ENCODE results near the gene YTHDF2. TPM values are rescaled to one million over a fixed set of nuclear protein-coding genes. Genes with fewer than 3 reads are reported as not detected.
"Not testable (repeated sequence)": the region's sequence is repeated elsewhere in the genome, so short reads cannot be mapped to it uniquely, and the experiment has no call there.

YTHDF2 gene
- total RNA-seq (10 to 100 TPM; 31.3 to 56.3 (median 40.0) TPM), polyA plus RNA-seq (10 to 100 TPM; 20.7 to 30.4 TPM)
- long read RNA-seq, donor 1, transcript YTHDF2-201 (5 exons, 2,925 nt) = major isoform, 39 of 50 reads
- long read RNA-seq, donor 1, partial matches to known transcripts = 4 of 50 reads
- long read RNA-seq, donor 1, other reads (novel, unspliced or antisense) = 6 of 50 reads
- long read RNA-seq, donor 2, transcript YTHDF2-201 (5 exons, 2,925 nt) = major isoform, 282 of 311 reads
- long read RNA-seq, donor 2, partial matches to known transcripts = 19 of 311 reads
- long read RNA-seq, donor 2, other reads (novel, unspliced or antisense) = 8 of 311 reads
- long read RNA-seq, donor 3, transcript YTHDF2-201 (5 exons, 2,925 nt) = major isoform, 45 of 58 reads
- long read RNA-seq, donor 3, partial matches to known transcripts = 3 of 58 reads
- long read RNA-seq, donor 3, other reads (novel, unspliced or antisense) = 10 of 58 reads

DNA sequence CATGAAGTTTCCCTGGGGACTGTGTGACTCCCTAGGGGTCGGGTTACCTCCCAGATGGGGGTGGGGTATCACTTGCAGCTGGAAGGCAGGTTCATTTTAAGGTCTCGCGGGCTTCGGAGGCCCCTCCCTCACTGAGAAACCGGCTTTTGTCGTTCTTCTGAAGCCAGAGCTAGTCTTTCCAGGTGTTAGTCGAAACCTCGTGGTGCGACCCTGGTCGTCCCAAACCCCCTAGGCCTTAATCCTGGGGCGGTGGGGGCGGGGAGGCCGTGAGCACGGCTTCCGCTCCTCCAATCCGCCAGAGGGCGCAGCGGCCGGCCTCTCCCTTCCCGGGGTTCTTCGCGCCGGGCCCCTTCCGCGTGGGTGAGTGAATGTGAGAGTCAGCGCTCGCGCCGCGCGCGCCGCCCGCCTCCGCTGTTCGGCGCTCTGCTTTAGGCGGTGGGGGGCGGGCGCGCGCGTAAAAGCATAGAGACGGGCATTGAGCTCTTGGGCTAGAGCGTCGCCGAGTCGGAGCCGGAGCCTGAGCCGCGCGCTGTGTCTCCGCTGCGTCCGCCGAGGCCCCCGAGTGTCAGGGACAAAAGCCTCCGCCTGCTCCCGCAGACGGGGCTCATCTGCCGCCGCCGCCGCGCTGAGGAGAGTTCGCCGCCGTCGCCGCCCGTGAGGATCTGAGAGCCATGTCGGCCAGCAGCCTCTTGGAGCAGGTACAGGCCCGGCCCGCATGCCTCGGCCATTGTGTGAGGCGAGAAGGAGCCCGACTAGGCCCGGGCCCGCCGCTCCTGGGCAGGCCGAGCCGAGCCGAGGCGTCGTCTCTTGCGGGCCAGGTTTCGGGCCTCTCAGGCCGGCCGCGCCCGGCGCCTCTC, at the start of gene YTHDF2:
Gene YTHDF2, plus strand, starts transcription at position 491 of the 857 bp plus-strand sequence. Its CDS starts 181 bp downstream, at position 672.
- ATAC-seq = peak; percentile 98 to 99 (median 99)
- Histone ChIP-seq H3K4me3 (peak within 1 kb of the TSS; percentile 66 to 100 (median 95)), H3K36me3 (peaks cover 0 to 36% (median 35%) of the 10 kb centered on the region in 9 donors), H3K27ac (peak within 1 kb of the TSS; percentile 77 to 98 (median 95)), H3K9me3 (no peaks in the 10 kb centered on the region), H3K4me1 (peaks cover 5 to 48% (median 45%) of the 10 kb centered on the region in 12 donors), H3K27me3 (no peaks in the 10 kb centered on the region)
- peak in 1 of 2 donors; percentile 76 for TF ChIP-seq POLR2A (IDR thresholded peaks at IDR 0.05)
- TF ChIP-seq, protein P1, sequence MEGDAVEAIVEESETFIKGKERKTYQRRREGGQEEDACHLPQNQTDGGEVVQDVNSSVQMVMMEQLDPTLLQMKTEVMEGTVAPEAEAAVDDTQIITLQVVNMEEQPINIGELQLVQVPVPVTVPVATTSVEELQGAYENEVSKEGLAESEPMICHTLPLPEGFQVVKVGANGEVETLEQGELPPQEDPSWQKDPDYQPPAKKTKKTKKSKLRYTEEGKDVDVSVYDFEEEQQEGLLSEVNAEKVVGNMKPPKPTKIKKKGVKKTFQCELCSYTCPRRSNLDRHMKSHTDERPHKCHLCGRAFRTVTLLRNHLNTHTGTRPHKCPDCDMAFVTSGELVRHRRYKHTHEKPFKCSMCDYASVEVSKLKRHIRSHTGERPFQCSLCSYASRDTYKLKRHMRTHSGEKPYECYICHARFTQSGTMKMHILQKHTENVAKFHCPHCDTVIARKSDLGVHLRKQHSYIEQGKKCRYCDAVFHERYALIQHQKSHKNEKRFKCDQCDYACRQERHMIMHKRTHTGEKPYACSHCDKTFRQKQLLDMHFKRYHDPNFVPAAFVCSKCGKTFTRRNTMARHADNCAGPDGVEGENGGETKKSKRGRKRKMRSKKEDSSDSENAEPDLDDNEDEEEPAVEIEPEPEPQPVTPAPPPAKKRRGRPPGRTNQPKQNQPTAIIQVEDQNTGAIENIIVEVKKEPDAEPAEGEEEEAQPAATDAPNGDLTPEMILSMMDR (IDR thresholded peaks at IDR 0.05) = peak; percentile 90 to 99 (median 96)
- intact Hi-C loops (cut with DNase I) = loop anchor here (2.0 to 5.0 kb wide), 7 partner anchors 68 to 446 kb away; partner anchors contain the start of genes TAF12 (in 6 of the 10), GMEB1 (in 4 of the 10), RNU11 (in 4 of the 10) and SRSF4 (in 1 of the 10)
- WGBS, 4 donors = 0% methylated on average over 34 to 92 of the region's 92 CpGs
- DNase-seq = peak; percentile 98 to 99 (median 98)

- H3K9me3 ChIP-seq; DNase-seq; H3K27ac ChIP-seq; ATAC-seq; H3K27me3 ChIP-seq; H3K4me1 ChIP-seq; H3K4me3 ChIP-seq; intact Hi-C loops (cut with DNase I): not testable (repeated sequence)
- peaks cover 0 to 81% (median 51%) of the 10 kb centered on the region in 9 donors for H3K36me3 ChIP-seq
- 80 to 96% (median 91%) methylated on average over 1 of the region's 1 CpG for WGBS, 4 donors
Measured at GRCh38 chr1:28691627-28692026, 45.1 kb upstream of the YTHDF2 start.

GRCh38 chr1:28703629-28704028, 33.1 kb upstream of the YTHDF2 start:
- 90 to 95% (median 92%) methylated on average over 3 of the region's 3 CpGs for WGBS, 4 donors
- intact Hi-C loops (cut with DNase I) = no loop called here
- Histone ChIP-seq H3K9me3 (no peaks in the 10 kb centered on the region), H3K4me3 (no peak overlapping the region), H3K27me3 (no peaks in the 10 kb centered on the region), H3K4me1 (no peaks in the 10 kb centered on the region), H3K36me3 (peaks cover 0 to 100% (median 87%) of the 10 kb centered on the region in 9 donors), H3K27ac (no peak overlapping the region)
- ATAC-seq (no peak), DNase-seq (no peak)
- no peak for TF ChIP-seq POLR2A (IDR thresholded peaks at IDR 0.05)
- TF ChIP-seq, protein P1 (IDR thresholded peaks at IDR 0.05) = no peak

- ATAC-seq = no peak
- Histone ChIP-seq H3K4me1 (peaks cover 0 to 7% (median 0%) of the 10 kb centered on the region in 12 donors), H3K36me3 (peaks cover 0 to 41% (median 37%) of the 10 kb centered on the region in 9 donors), H3K4me3 (no peak overlapping the region), H3K27me3 (no peaks in the 10 kb centered on the region), H3K27ac (no peak overlapping the region), H3K9me3 (no peaks in the 10 kb centered on the region)
- WGBS, 4 donors = 91 to 95% (median 93%) methylated on average over 2 of the region's 2 CpGs
- intact Hi-C loops (cut with DNase I) = no loop called here
- DNase-seq = no peak
- TF ChIP-seq POLR2A (IDR thresholded peaks at IDR 0.05) = no peak
- TF ChIP-seq, protein P1 (IDR thresholded peaks at IDR 0.05) = no peak
Measured at GRCh38 chr1:28716336-28716735, 20.4 kb upstream of the YTHDF2 start.

Measured in heart left ventricle (tissue), 16 donors.